GM19455 (cell line): ENCODE data around the gene FAM174C.
"Not testable (repeated sequence)": the region's sequence is repeated elsewhere in the genome, so short reads cannot be mapped to it uniquely, and the experiment has no call there.

ENCODE experiments used
- ATAC-seq: cut with Tn5 transposase; IDR thresholded peaks from one replicate; pipeline ENCODE4 v1.9.1; 2021; ENCODE audit not compliant: unreplicated experiment

FAM174C gene

GRCh38 chr19:1317274-1318003 lies 42.1 kb downstream of the FAM174C start:
- ATAC-seq = no peak

GRCh38 chr19:1318678-1319471 lies 43.5 kb downstream of the FAM174C start:
- ATAC-seq = no peak

GRCh38 chr19:1320282-1320650 lies 44.9 kb downstream of the FAM174C start:
- ATAC-seq = not testable (repeated sequence)

GRCh38 chr19:1321539-1321938 lies 46.2 kb downstream of the FAM174C start:
- no peak for ATAC-seq

GRCh38 chr19:1322198-1322981 lies 47.1 kb downstream of the FAM174C start:
- ATAC-seq = no peak

GRCh38 chr19:1324249-1324805 lies 49.0 kb downstream of the FAM174C start:
- no peak for ATAC-seq

- no peak for ATAC-seq
Measured at GRCh38 chr19:1324806-1325567, 49.7 kb downstream of the FAM174C start.

- ATAC-seq = no peak
Measured at GRCh38 chr19:1325568-1326294, 50.4 kb downstream of the FAM174C start.

- no peak for ATAC-seq
Measured at GRCh38 chr19:1327125-1327524, 51.8 kb downstream of the FAM174C start.
